HG03039 (cell line): Measurements from ENCODE around the gene JPH2.

ENCODE experiments used
- ATAC-seq: cut with Tn5 transposase; IDR thresholded peaks from one replicate; pipeline ENCODE4 v1.9.1; 2021; ENCODE audit warnings: mild to moderate bottlenecking, moderate library complexity; ENCODE audit not compliant: unreplicated experiment

JPH2 gene

DNA sequence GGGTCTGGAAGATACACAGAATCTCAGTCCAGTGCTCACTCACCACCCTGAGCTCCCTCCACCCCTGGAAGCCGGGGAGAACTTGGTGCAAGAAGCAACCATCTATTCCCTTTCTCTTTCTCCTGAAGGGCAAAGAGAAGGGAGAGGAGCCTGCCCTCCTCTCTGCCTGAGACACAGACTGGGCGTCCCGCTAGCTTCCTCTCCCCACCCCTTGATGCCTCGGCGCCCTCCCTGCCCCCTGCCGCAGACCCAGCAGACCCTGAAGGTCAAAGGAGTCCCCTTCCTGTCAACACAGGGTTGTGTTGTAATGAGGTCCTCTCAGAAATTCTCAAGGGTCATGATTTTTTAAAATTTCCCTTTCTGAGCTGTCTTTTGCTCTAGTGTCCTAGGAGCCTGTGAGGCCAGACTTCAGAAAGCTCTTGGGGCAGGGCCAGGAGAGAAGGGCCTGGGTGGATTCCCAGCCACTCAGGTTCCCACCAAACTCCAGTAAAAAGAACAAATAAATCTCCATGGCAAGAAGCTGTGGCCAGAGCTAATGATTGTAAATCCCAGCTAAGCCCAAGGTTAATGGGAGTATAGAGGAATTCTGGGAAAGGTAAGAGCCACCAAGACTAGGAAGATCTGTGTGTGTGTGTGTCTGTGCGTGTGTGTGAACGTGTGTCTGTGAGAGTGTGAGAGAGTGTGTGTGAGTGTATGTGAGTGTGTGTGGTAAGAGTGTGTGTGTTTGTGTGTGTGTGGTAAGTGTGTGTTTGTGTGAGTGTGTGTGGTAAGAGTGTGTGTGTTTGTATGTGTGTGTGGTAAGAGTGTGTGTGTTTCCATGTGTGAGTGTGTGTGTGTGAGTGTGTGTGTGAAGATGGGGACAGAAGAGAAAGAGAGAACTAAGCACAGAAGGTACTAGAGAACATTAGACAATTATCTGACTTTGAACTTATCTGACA, 1.1 kb upstream of the JPH2 start:
- ATAC-seq: no peak

DNA sequence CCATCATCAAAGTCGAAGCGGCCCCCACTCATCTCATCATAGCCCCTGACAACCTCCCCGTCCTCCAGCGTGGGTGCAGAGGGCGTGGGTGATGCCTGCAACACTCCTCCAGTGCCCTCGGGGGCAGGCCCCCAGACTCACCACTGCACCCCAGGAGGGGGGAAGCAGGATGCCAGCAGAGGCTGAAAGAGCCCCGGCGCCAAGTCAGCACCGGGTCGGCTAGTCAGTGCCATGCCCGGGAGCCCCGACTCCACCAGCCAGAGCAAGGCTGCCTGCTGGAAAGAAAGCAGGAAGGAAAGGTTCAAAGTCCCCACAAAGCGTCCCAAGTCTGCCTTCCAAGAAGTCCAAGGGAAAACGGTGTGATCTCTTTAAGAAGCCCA, 324 bp downstream of the JPH2 start:
- no peak for ATAC-seq

DNA sequence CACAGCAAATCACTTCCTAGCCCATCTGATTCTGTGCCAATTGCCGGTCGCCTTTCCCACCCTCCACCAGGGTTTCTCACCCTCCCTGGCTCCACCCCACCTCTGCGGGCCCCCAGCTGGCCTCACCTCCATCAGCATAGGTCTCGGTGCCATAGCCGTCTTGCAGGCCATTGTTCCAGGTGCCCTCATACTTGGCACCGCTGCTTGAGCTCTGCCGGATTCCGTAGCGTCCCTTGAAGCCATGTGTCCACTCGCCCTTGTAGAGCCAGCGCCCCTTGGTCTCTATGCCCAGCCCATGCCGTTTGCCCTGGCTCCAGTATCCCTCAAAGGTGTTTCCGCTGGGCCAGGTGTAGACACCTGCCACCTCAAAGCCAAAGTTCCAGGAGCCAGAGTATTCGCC, 787 bp downstream of the JPH2 start:
- no peak for ATAC-seq

DNA sequence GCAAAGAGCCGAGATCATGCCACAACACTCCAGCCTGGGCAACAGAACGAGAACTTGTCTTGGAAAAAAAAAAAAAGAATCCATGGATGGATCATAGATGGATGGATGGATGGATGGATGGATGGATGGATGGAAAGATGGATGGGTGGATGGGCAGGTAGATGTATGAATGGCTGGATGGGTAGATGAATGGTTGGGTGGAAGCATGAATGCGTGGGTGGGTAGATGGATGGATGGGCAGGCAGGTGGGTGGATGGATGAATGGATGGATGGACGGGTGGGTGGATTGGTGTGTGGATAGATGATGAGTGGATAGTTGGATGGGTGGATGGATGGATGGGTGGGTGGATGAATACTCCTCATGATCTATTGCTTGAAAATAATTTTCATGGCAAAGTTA, 1.4 kb downstream of the JPH2 start:
- no peak for ATAC-seq

DNA sequence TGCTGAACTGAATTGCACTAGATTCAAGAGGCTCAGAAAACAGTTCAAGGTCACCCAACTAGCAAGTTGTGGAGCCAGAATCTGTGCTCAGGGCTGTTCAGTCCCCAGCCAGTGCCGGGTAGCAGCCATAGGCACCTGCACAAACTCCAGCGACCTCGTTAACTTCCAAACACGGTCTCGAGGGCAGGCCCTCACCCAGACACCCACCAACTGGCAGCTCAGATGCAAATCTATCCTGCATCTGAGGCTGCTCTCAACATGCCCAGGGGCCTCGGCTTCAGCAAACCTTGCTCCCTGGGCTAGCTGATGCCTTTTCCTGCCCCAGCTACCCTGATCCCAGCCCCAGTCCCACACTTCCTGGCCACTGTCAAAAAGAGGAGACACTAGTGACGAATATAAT, 3.7 kb downstream of the JPH2 start:
- ATAC-seq: no peak

DNA sequence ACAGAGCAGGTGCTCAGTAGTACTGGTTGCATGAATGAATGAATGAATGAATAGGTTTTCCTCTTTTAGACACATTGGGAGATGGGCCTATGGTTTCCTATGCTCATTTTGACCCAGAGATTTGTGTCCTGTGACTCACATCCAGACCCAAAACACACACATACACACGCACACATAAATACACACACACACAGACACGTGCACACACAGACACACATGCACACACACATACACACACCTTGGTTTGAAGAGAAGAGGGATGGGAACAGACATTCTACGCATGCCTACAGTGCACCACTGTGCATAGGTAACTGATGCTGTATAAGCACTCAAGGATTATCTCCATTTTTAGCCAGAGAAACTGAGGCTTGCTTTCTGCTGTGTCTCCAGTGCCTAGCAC, 4.1 kb downstream of the JPH2 start:
- no peak for ATAC-seq

DNA sequence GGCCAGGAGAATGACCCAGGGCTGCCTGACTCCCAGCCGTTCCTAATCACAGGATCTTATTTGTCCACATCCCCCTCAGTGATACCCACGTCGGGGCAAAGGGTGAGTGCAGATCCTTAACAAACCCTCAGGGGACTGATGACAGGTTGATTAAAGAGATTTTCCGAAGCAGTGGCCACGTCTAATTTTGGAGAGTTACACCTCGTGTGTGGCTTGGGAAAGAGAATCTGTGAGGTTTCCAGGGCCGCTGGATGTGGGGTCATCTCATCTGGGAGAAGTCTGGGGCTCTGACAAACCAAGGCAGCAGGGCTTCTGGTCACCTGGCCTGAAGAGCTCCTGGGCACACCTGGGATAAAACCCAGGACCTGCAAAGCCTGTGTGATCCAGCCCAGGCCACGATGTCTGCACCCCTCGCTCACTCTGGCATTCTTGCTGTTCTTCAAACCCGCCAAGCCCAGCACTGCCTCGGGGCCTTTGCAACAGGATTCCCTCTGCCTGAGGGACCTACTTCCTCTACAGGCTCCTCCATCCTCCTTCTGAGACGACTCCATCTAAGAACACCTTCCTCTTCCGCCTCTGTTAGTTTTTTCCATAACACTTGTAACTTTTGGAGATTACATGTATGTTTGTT, 4.7 kb downstream of the JPH2 start:
- no peak for ATAC-seq

DNA sequence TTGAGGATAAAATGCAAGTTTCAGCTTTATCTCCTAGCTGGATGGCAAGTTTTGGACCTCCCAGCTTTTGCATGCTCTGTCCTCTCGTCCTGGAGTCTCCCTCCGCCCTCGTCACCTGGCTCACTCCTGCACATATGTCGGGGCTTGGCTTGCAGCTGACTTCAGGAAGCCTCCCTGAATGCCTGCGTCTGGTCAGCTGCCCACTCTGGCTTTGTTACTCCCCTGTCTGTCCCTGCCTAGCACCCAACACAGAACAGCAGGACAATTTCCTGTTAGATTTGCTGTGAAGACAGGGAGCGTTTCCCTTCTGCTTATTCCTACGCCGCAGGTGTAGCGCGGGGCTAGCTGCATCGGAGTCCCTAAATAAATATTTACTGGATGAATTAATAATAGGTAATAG, 5.4 kb downstream of the JPH2 start:
- ATAC-seq: no peak

DNA sequence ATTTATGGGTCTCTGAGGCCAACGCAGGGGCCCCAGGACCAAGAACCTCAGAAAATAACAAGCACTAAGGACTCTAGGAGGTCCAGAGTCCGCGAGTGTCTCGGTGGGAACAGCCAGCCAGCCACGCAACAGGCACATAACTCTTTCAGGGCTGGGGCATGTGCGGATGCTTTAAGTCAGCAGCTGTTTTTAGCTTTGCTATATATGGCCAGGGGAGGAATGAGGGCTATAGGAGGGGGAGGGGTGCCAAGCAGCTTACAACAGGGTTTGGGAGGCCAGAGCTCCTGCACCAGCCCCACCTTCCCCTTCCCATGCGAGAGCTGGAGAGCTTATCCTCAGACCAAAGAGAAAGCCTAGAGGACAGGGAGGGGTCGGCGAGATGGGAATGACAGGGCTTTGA, 6.2 kb downstream of the JPH2 start:
- ATAC-seq: no peak

DNA sequence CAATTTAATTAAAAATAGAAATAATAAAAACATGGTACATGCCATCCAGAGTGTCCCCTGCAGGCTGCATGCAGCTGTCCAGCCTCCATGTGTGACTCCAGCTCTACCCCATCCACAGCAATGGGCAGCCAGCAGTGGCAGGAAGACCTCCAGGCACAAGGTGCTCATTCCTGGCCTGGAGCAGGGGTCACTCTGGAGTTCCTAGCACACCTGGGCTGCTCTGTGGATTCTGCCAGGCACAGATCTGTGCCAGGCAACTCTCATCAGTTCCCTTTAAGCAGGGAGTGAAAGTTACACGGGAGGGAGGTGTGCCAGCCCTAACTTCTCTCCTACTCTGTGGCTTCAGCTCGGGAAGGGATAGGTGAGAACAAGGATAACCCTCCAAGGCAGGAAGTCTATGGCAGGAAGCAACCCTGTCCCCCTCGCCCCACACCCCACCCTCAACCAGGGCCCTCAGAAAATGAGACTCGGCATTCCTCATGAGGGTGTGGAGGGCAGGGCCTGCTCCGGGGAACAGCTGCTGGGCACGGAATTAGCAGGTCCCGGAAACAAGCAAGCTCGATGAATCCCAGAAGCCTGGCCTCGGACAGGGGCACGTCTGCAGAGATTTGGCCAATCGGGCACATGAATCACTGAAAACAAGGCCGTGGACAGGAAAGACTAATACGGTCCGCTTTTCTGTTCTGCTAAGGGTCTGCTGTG, 10.0 kb downstream of the JPH2 start:
- no peak for ATAC-seq

DNA sequence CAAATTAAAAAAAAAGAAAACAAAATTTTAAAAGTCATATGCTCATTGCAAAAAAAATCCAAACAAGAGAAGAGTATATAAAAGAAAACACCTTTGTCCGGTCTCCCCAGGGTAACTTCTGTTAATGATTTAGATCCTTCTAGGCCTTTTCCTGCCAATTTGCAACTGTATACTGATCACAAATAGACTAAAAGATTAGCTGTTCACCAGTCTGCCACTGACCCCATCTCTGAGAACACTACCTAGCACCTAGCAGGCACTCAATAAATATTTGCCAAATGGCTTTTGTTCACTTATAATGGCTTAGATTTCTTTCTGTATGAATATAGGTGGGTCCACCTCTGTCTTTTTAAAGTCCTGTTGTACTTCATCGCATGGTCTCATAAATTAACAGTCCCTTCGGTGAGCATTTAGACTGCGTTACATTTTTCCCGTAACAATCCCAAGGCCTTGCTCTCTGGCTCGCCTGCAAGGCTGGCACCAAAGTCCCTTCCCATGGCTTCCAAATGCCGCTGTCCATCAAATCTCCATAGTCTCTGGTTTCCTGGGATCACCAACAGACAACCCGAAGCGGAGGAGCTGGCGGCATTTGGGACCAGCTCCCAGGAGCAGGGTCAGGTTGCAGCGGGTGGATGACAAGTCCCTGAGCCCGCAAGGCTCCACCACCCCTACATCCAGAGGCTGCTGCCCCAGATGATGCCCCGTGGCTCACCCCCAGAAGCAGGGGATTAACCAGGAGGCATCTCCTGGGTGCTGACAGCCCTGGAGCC, 11.8 kb downstream of the JPH2 start:
- no peak for ATAC-seq

DNA sequence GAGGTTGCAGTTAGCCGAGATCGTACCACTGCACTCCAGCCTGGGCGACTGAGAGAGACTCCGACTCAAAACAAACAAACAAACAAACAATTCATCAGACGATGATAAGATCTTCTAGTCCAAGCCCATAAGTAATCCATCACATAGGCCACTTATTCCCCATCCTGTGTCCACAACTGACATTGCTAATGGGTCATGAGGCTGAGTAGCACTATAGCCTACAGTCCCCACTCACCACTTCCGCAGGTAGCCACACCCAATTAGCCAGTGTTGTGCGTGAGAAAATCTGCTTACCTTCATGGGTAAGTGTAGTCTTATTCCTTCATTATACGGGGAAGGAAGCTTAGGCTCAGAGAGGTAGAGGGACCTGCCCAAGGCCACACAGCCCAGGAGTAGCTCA, 13.1 kb downstream of the JPH2 start:
- ATAC-seq: no peak

DNA sequence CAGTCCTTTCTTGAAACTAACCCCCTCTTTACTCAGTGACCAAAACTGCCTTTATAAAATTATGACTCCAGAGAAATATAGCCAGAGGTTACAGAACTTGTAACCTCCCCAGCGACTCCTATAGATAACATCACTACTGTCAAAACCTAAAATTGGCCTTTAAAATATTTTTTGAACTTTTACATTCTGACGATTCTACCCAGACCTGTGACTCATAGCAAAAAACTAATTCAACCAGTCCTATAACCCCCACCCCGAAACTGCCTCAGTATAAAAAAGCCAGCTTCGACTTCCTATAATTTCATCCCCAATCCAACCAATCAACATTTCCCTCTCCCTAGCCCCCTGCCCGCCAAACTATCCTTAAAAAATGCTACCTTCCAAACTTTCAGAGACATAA, 13.9 kb downstream of the JPH2 start:
- no peak for ATAC-seq

DNA sequence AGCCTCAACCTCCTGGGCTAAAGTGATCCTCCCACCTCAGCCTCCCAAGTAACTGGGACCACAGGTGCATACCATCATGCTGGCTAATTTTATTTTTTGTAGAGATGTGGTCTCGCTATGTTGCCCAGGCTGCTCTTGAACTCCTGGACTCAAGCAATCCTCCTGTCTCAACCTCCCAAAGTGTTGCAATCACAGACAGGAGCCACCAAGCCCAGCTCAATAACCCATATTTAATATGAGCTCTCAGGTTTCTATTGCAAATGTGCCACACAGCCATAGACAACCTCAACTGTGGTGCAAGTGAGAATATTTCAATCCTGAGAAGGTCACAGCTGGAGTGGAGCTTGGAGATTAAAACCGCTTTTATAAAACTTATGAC, 14.4 kb downstream of the JPH2 start:
- ATAC-seq: no peak

DNA sequence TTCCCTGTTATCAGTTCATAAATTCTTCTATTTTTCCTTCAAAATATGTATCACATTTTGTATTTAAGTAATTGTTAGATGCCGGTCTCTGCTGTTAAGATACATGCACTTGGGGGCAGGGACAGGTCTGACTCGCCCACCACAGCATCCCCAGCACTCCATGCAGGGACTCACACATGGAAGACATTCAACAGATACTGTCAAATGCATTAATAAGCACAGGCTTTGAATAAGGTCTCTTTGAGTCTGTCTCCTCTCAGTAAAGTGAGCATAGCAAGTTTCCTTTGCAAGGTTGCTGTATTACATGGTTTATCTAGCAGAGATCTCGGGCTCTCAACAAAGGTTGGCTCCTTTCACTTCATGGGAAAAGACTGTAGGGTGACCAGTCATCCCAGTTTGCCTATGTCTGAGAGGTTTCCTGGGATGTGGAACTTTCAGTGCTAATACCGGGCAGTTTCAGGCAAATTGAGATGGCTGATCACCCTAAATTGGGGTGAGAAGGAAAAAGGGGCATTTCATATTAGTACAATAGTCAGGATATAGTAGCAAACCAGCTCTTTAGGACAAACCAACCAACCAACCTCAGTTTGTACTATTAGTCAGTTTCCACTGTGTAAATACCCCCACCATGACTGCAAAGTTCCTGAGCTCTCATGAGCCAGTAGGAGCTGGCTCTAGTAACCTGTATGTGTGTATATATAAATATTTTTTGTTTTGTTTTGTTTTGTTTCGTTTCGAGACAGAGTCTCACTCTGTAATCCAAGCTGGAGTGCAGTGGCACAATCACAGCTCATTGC, 15.0 kb downstream of the JPH2 start:
- no peak for ATAC-seq

DNA sequence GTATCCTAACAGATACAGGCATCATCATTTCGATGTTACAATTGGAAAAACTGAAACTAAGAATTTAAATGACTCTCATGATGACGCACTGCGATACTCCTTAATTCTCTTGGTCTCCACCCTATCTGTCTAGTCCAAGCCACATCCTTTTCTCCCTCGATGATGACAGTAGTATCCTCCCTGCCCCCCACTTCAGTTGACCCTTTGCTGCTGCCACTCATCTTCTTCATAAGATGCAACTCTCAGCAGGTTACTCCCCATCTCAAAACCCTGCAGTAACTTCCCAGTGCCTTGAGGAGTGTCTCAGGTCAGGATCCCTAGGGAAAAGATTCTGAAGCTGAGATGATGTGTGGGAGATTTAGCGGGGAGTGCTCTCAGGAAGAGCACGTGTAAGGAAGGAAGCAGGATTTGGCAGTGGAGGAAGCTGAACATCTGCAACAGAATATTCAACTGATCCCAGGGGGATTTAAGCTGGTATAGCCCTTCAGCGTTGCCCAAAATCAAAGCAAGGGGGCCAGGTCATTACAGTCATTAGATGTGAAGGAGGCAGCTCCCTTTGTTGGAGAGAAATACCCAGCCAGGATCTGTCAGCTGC, 16.1 kb downstream of the JPH2 start:
- ATAC-seq: no peak

DNA sequence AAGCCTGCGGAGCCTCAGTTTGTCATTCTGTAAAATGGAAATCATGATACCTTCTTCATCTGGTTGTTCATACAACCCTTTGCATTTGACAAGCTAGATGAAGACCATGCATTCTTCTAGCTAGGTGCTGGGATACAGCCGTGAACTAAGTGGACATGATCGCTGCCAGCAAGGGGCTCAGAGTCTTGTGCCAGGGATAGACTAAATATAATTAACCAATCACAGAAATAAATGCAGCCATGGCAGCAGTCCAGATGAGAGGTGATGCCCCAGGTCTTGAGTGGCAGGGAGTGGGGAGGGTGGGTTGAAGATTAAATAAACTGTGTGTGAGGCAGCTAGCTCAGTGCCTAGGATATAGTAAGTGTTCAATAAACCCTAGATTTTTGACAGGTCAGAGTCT, 19.3 kb downstream of the JPH2 start:
- ATAC-seq: no peak

DNA sequence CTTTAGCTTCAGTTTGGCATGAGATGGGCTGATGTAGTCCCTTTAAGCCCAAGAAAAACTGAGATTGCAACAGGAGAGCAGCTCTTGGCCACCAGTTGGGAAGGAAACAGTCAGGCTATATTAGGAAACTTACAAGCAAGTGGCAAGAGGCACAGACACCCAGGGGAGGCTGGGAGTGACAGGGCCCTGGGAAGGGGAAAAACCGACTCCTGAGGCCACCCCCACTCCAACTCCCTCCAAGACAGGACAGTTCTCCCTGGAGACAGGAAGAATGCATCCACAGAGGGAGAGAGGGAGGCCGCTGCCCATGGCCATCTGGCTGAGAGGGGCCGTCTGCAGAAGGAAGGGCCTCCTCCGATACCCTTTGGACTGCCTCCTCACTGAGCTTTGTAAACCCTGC, 20.5 kb downstream of the JPH2 start:
- no peak for ATAC-seq

DNA sequence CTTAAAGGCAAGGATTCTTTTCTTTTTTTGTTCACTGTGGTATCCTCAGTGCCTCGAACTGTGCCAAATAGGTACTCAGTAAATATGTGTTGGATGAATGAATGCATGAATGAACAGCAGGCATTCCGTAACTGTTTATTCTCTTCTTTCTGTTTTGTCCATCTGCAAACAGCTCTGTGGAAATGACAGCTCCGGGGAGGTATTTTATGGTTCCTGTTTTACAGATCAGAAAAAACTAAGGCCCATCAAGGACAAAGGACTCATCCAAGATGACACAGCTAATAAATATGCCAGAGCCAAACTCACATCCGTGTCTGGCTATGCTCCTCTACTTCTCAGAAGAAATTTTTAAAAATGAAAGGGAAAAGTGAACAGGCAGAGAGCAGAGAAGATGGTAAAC, 21.0 kb downstream of the JPH2 start:
- no peak for ATAC-seq

DNA sequence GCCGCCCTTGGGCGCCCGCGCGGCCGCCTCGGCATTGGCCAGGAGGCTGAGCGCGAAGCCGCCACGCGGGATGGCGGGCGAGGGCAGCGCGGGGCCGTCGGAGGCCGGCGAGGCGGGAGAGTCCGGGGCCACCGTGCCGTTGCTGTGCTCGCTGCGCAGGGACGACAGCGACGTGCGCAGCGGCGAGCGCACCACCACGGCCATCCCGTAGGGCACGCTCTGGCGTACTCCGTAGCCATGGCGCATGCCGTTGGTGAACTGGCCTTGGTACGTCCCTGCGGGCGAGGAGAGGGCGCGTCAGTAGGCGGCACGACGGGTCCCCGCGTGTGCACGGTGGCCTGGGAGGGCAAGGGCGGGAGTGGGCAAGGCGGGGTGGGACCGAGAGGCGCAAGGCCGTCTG, 26.9 kb downstream of the JPH2 start:
- ATAC-seq: no peak
